ENCODE measurements around the gene IL32. TPM values are rescaled to one million over a fixed set of nuclear protein-coding genes. Genes with fewer than 3 reads are reported as not detected.

The IL32 gene
- total and polyA plus RNA-seq, 7 donors, result 90.5 to 749 (median 192) TPM

- intact Hi-C loops (cut with DNase I), result no loop called here
- H3K27me3 ChIP-seq (ENCODE audit: insufficient read depth in 3 of 3, low read length in 2 of 3), result peaks cover 0 to 74% (median 34%) of the 10 kb centered on the region in 3 donors
- WGBS, 3 donors, result 1% methylated on average over 34 to 86 of the region's 86 CpGs
Observed at GRCh38 chr16:3045758-3046640, 19.4 kb upstream of the IL32 start, which contains the start of gene MMP25. Gene MMP25 (plus strand): TSS chr16:3046561. CDS start chr16:3046918, 357 bp downstream.

GRCh38 chr16:3046641-3047386 lies 18.6 kb upstream of the IL32 start:
- DNase-seq, result no peak
- TF ChIP-seq CTCF (IDR thresholded peaks at IDR 0.05), result no peak
- peak in 2 of 4 donors; percentile 4 to 10 for ATAC-seq
- whole genome bisulfite sequencing, 3 donors, result 2 to 3% (median 2%) methylated on average over 24 to 54 of the region's 54 CpGs
- intact Hi-C loops (cut with DNase I), result no loop called here
- H3K27me3 ChIP-seq (ENCODE audit: insufficient read depth in 3 of 3, low read length in 2 of 3), result peaks cover 0 to 69% (median 34%) of the 10 kb centered on the region in 3 donors
- H3K27ac ChIP-seq, result no peak overlapping the region
- no peaks in the 10 kb centered on the region for H3K36me3 ChIP-seq (ENCODE audit: insufficient read depth in 1 of 2, low read depth in 1 of 2)
- H3K4me1 ChIP-seq, result peaks cover 11% of the 10 kb centered on the region
- peak overlapping the region; percentile 66 for H3K4me3 ChIP-seq
- no peaks in the 10 kb centered on the region for H3K9me3 ChIP-seq

More at GRCh38 chr16:3045758-3046640, 19.4 kb upstream of the IL32 start, which contains the start of gene MMP25:
- Histone ChIP-seq H3K4me1 (peaks cover 11% of the 10 kb centered on the region), H3K9me3 (no peaks in the 10 kb centered on the region), H3K4me3 (peak within 1 kb of the TSS; percentile 66), H3K36me3 (ENCODE audit: insufficient read depth in 1 of 2, low read depth in 1 of 2) (no peaks in the 10 kb centered on the region), H3K27ac (no peak within 1 kb of the TSS)
- no peak for TF ChIP-seq CTCF (IDR thresholded peaks at IDR 0.05)
- peak; percentile 34 to 50 (median 37) for ATAC-seq
- no peak for DNase-seq

GRCh38 chr16:3047387-3047720 lies 18.1 kb upstream of the IL32 start:
- ATAC-seq (no peak), DNase-seq (no peak)
- no peak for TF ChIP-seq CTCF (IDR thresholded peaks at IDR 0.05)
- Histone ChIP-seq H3K27me3 (ENCODE audit: insufficient read depth in 3 of 3, low read length in 2 of 3) (peaks cover 0 to 68% (median 30%) of the 10 kb centered on the region in 3 donors), H3K27ac (no peak overlapping the region), H3K9me3 (no peaks in the 10 kb centered on the region), H3K4me1 (peaks cover 11% of the 10 kb centered on the region), H3K36me3 (ENCODE audit: insufficient read depth in 1 of 2, low read depth in 1 of 2) (no peaks in the 10 kb centered on the region), H3K4me3 (peak overlapping the region; percentile 66)
- intact Hi-C loops (cut with DNase I), result no loop called here
- 14 to 18% (median 14%) methylated on average over 9 to 13 of the region's 13 CpGs for WGBS, 3 donors

GRCh38 chr16:3049921-3050481 lies 15.4 kb upstream of the IL32 start:
- Histone ChIP-seq H3K4me1 (peaks cover 11% of the 10 kb centered on the region), H3K27ac (no peak overlapping the region), H3K4me3 (no peak overlapping the region), H3K9me3 (no peaks in the 10 kb centered on the region), H3K27me3 (ENCODE audit: insufficient read depth in 3 of 3, low read length in 2 of 3) (peaks cover 0 to 45% (median 20%) of the 10 kb centered on the region in 3 donors), H3K36me3 (ENCODE audit: insufficient read depth in 1 of 2, low read depth in 1 of 2) (no peaks in the 10 kb centered on the region)
- TF ChIP-seq CTCF (IDR thresholded peaks at IDR 0.05), result no peak
- ATAC-seq (no peak), DNase-seq (no peak)
- intact Hi-C loops (cut with DNase I), result no loop called here
- 75 to 81% (median 79%) methylated on average over 24 to 26 of the region's 26 CpGs for WGBS, 3 donors

All from psoas muscle (tissue), 8 donors.